HG03432 (cell line): ENCODE data around the gene BATF.

ENCODE experiments used
- ATAC-seq: cut with Tn5 transposase; IDR thresholded peaks from one replicate; pipeline ENCODE4 v1.9.1; 2021; ENCODE audit warnings: mild to moderate bottlenecking, moderate library complexity; ENCODE audit not compliant: unreplicated experiment

The BATF gene

GRCh38 chr14:75531660-75532317 lies 9.5 kb downstream of the BATF start:
- no peak for ATAC-seq

GRCh38 chr14:75533791-75534555 lies 11.7 kb downstream of the BATF start:
- ATAC-seq, result no peak

GRCh38 chr14:75535164-75535898 lies 13.1 kb downstream of the BATF start:
- ATAC-seq, result no peak

GRCh38 chr14:75537071-75537470 lies 14.8 kb downstream of the BATF start:
- no peak for ATAC-seq

GRCh38 chr14:75539162-75539560 lies 16.9 kb downstream of the BATF start:
- ATAC-seq, result peak; percentile 5

- ATAC-seq, result peak; percentile 71
Measured at GRCh38 chr14:75539561-75540478, 17.6 kb downstream of the BATF start.

- ATAC-seq, result no peak
Measured at GRCh38 chr14:75540479-75540851, 18.2 kb downstream of the BATF start.

- peak; percentile 50 for ATAC-seq
Measured at GRCh38 chr14:75542588-75543091, 20.4 kb downstream of the BATF start.

GRCh38 chr14:75543253-75543652 lies 21.0 kb downstream of the BATF start:
- ATAC-seq, result peak; percentile 1

- ATAC-seq, result no peak
Measured at GRCh38 chr14:75543786-75544185, 21.5 kb downstream of the BATF start.

GRCh38 chr14:75545907-75546306 lies 23.6 kb downstream of the BATF start:
- ATAC-seq, result no peak

- ATAC-seq, result no peak
Measured at GRCh38 chr14:75547552-75548250, 25.4 kb downstream of the BATF start.

- ATAC-seq, result no peak
Measured at GRCh38 chr14:75548544-75548943, 26.3 kb downstream of the BATF start.

GRCh38 chr14:75549169-75549568 lies 26.9 kb downstream of the BATF start:
- peak; percentile 72 for ATAC-seq

GRCh38 chr14:75551021-75551420 lies 28.8 kb downstream of the BATF start:
- no peak for ATAC-seq

GRCh38 chr14:75553157-75553556 lies 30.9 kb downstream of the BATF start:
- no peak for ATAC-seq

GRCh38 chr14:75553761-75554364 lies 31.6 kb downstream of the BATF start:
- no peak for ATAC-seq

- ATAC-seq, result no peak
Measured at GRCh38 chr14:75554482-75554881, 32.2 kb downstream of the BATF start.

- ATAC-seq, result no peak
Measured at GRCh38 chr14:75558440-75558839, 36.2 kb downstream of the BATF start.

- no peak for ATAC-seq
Measured at GRCh38 chr14:75559045-75559444, 36.8 kb downstream of the BATF start.
